ENCODE results near the gene ASCL5.

GRCh38 chr1:201084295-201084694 lies 42.7 kb downstream of the ASCL5 start:
- TF ChIP-seq CTCF (IDR thresholded peaks at IDR 0.05; ENCODE audit: poor library complexity) (no peak), EZH2 (IDR thresholded peaks at IDR 0.05; ENCODE audit: borderline replicate concordance) (no peak)
